SK-N-SH treated with all-trans-retinoic acid at 6 μM for 48 hours (cell line): Measurements from ENCODE around the gene CHRNA4.

Experiments used
- ARNTL ChIP-seq: fragments of 450-650 bp; formaldehyde crosslinking; IDR thresholded peaks from 2 replicates; pipeline ENCODE4 v1.5.0; 2020; ENCODE audit warnings: low read depth, mild to moderate bottlenecking, moderate library complexity, borderline replicate concordance
- ESRRG ChIP-seq: fragments of 250-450 bp; sonication (Bioruptor Pico); IDR thresholded peaks from 2 replicates; pipeline ENCODE4 v1.6.1; 2021; ENCODE audit warnings: mild to moderate bottlenecking
- GLIS3 ChIP-seq: fragments of 250-450 bp; sonication (Bioruptor Pico); IDR thresholded peaks from 2 replicates; pipeline ENCODE4 v1.5.0; 2020; ENCODE audit warnings: mild to moderate bottlenecking, moderate library complexity
- ISL1 ChIP-seq: fragments of 250-450 bp; sonication (Bioruptor Pico); IDR thresholded peaks from 2 replicates; pipeline ENCODE4 v2.1.2; 2022; ENCODE audit warnings: mild to moderate bottlenecking, moderate library complexity
- OSR1 ChIP-seq: fragments of 250-450 bp; sonication (Bioruptor Pico); IDR thresholded peaks from 2 replicates; pipeline ENCODE4 v1.8.0; 2022; ENCODE audit warnings: moderate library complexity, mild to moderate bottlenecking, inconsistent platforms
- SNAI2 ChIP-seq: fragments of 250-450 bp; sonication (Bioruptor Pico); IDR thresholded peaks from 2 replicates; pipeline ENCODE4 v1.5.0; 2020; ENCODE audit warnings: mild to moderate bottlenecking, moderate library complexity
- TCF4 ChIP-seq: fragments of 250-450 bp; sonication (Bioruptor Pico); IDR thresholded peaks from 2 replicates; pipeline ENCODE4 v1.8.0; 2021; ENCODE audit warnings: mild to moderate bottlenecking, moderate library complexity, borderline replicate concordance
- TOX ChIP-seq: fragments of 250-450 bp; sonication (Bioruptor Pico); IDR thresholded peaks from 2 replicates; pipeline ENCODE4 v1.8.0; 2021; ENCODE audit warnings: mild to moderate bottlenecking, moderate library complexity, borderline replicate concordance
- TSHZ2 ChIP-seq: fragments of 250-450 bp; sonication (Bioruptor Pico); IDR thresholded peaks from 2 replicates; pipeline ENCODE4 v1.5.0; 2020; ENCODE audit warnings: mild to moderate bottlenecking, moderate library complexity
- ZFP3 ChIP-seq: fragments of 250-450 bp; sonication (Bioruptor Pico); IDR thresholded peaks from 2 replicates; pipeline ENCODE4 v1.5.0; 2020; ENCODE audit warnings: mild to moderate bottlenecking, moderate library complexity
- ZFP30 ChIP-seq: fragments of 450-650 bp; formaldehyde crosslinking; IDR thresholded peaks from 2 replicates; pipeline ENCODE4 v1.5.0; 2022; ENCODE audit warnings: mild to moderate bottlenecking, moderate library complexity
- ZNF8 ChIP-seq: fragments of 450-650 bp; formaldehyde crosslinking; IDR thresholded peaks from 2 replicates; pipeline ENCODE4 v1.5.0; 2020; ENCODE audit warnings: mild to moderate bottlenecking, moderate library complexity
- TF ChIP-seq, protein P1 (sequence below): fragments of 250-450 bp; sonication (Bioruptor Pico); IDR thresholded peaks from 2 replicates; pipeline ENCODE4 v1.8.0; 2020; ENCODE audit warnings: mild to moderate bottlenecking, moderate library complexity, borderline replicate concordance

DNA sequence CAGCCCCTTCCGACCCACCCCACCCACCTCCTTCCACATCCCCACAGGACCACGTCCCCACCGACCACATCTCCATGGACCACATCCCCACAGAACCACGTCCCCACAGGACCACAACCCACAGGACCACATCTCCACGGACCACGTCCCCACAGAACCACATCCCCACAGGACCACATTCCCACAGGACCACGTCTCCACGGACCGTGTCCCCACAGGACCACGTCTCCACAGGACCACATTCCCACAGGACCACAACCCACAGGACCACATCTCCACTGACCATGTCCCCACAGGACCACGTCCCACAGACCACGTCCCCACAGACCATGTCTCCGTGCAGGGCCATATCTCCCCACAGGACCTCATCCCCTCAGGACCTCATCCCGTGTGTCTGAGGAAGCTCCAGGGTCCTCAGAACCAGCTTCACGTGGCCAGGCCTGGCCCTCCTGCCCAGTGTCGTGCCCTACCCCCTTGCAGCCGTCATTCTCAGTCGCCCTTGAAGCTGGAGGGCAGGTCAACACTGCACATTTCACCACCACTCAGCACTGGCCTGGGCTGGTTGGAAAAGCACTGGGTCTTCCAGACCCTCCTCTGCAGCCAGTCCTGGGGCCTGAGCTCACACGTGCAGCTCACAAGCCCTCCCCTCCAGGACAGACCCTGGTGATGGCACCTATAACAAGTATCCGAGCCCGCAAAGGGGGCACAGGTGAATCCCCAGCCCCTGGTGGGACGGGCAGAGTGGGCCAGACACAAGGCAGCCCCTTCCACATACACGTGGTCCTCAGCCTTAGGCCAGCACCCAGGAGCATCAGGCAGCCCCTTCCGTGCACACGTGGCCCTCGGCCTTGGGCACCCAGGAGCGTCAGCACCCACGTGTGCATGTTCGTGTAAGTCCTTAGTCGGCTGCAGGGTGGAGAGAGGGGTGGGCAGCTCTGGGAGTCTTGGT lies 3.9 kb downstream of the CHRNA4 start:
- no peak for TF ChIP-seq ARNTL
- TF ChIP-seq SNAI2 (CRISPR knock-in tag): no peak
- no peak for TF ChIP-seq ISL1
- TF ChIP-seq, protein P1, sequence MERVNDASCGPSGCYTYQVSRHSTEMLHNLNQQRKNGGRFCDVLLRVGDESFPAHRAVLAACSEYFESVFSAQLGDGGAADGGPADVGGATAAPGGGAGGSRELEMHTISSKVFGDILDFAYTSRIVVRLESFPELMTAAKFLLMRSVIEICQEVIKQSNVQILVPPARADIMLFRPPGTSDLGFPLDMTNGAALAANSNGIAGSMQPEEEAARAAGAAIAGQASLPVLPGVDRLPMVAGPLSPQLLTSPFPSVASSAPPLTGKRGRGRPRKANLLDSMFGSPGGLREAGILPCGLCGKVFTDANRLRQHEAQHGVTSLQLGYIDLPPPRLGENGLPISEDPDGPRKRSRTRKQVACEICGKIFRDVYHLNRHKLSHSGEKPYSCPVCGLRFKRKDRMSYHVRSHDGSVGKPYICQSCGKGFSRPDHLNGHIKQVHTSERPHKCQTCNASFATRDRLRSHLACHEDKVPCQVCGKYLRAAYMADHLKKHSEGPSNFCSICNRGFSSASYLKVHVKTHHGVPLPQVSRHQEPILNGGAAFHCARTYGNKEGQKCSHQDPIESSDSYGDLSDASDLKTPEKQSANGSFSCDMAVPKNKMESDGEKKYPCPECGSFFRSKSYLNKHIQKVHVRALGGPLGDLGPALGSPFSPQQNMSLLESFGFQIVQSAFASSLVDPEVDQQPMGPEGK (CRISPR knock-in tag): no peak
- TF ChIP-seq ZFP3 (CRISPR knock-in tag): no peak
- no peak for TF ChIP-seq TCF4 (CRISPR knock-in tag)
- TF ChIP-seq ZFP30 (CRISPR knock-in tag): no peak
- no peak for TF ChIP-seq ESRRG (CRISPR knock-in tag)
- no peak for TF ChIP-seq OSR1 (CRISPR knock-in tag)
- TF ChIP-seq TSHZ2: no peak
- TF ChIP-seq GLIS3: no peak
- no peak for TF ChIP-seq TOX (CRISPR knock-in tag)
- no peak for TF ChIP-seq ZNF8 (CRISPR knock-in tag)
